Frontal cortex (tissue), 4 donors: Measurements from ENCODE around the gene CCDC127. TPM values are rescaled to one million over a fixed set of nuclear protein-coding genes. Genes with fewer than 3 reads are reported as not detected.

ENCODE experiments used
- DNase-seq, 2 donors: peaks; one replicate each; pipeline ENCODE4 v3.0.0; 2012; ENCODE audit warnings: low spot score in 2 of 2
- FAIRE-seq: peaks from 2 replicates; lab custom pipeline; 2012; peaks lifted over from hg19 to GRCh38; lab: Jason Lieb, UNC
- total RNA-seq: library from RNA; depleted of rRNA; stranded (reverse); fragments of >200 nt; gene quantifications from one replicate; pipeline ENCODE4 v1.2.3, GENCODE V29; 2014
- donor health status: control.
- donor health status: control.
- donor health status: control.

The CCDC127 gene
- total RNA-seq, 1 donor from 2014 or later, result 7.3 TPM

GRCh38 chr5:163338-163620 lies 54.7 kb downstream of the CCDC127 start:
- FAIRE-seq, result no peak
- DNase-seq, result no peak

- DNase-seq (no peak), FAIRE-seq (no peak)
Observed at GRCh38 chr5:162565-163337, 55.2 kb downstream of the CCDC127 start.

- FAIRE-seq (no peak), DNase-seq (no peak)
Observed at GRCh38 chr5:162190-162564, 55.8 kb downstream of the CCDC127 start.

GRCh38 chr5:161803-162110 lies 56.2 kb downstream of the CCDC127 start:
- DNase-seq (no peak), FAIRE-seq (no peak)

GRCh38 chr5:160921-161802 lies 56.8 kb downstream of the CCDC127 start:
- FAIRE-seq (no peak), DNase-seq (no peak)

GRCh38 chr5:160173-160510 lies 57.8 kb downstream of the CCDC127 start:
- DNase-seq (no peak), FAIRE-seq (no peak)

GRCh38 chr5:159448-160172 lies 58.3 kb downstream of the CCDC127 start:
- FAIRE-seq (no peak), DNase-seq (no peak)

GRCh38 chr5:158807-159447 lies 59.0 kb downstream of the CCDC127 start:
- DNase-seq (no peak), FAIRE-seq (no peak)

GRCh38 chr5:157801-158200 lies 60.2 kb downstream of the CCDC127 start:
- no peak for FAIRE-seq
- DNase-seq, result no peak

- FAIRE-seq, result no peak
- DNase-seq, result no peak
Observed at GRCh38 chr5:157126-157715, 60.7 kb downstream of the CCDC127 start.

- no peak for FAIRE-seq
- DNase-seq, result no peak
Observed at GRCh38 chr5:156411-157072, 61.4 kb downstream of the CCDC127 start.

- FAIRE-seq (no peak), DNase-seq (no peak)
Observed at GRCh38 chr5:155651-156410, 62.1 kb downstream of the CCDC127 start.

GRCh38 chr5:154826-155225 lies 63.1 kb downstream of the CCDC127 start:
- no peak for FAIRE-seq
- DNase-seq, result no peak

GRCh38 chr5:154236-154635 lies 63.7 kb downstream of the CCDC127 start:
- FAIRE-seq (no peak), DNase-seq (no peak)

- FAIRE-seq (no peak), DNase-seq (no peak)
Observed at GRCh38 chr5:153256-153655, 64.7 kb downstream of the CCDC127 start.

GRCh38 chr5:152077-152476 lies 65.9 kb downstream of the CCDC127 start:
- FAIRE-seq (no peak), DNase-seq (no peak)

- FAIRE-seq (no peak), DNase-seq (no peak)
Observed at GRCh38 chr5:150746-151145, 67.2 kb downstream of the CCDC127 start.

GRCh38 chr5:149745-150485 lies 68.0 kb downstream of the CCDC127 start:
- FAIRE-seq, result no peak
- no peak for DNase-seq
